Neuronal stem cell (in vitro differentiated cells): ENCODE results near the gene SCAMP2. TPM values are rescaled to one million over a fixed set of nuclear protein-coding genes. Genes with fewer than 3 reads are reported as not detected.
"Not testable (repeated sequence)": the region's sequence is repeated elsewhere in the genome, so short reads cannot be mapped to it uniquely, and the experiment has no call there.

ENCODE experiments used
- DNase-seq: peaks from one replicate; pipeline ENCODE4 v3.0.0-alpha.2; 2013; ENCODE audit warnings: low spot score
- H2AFZ ChIP-seq: one replicate; pipeline ENCODE4 v1.6.1; 2013; ENCODE audit warnings: mild to moderate bottlenecking, low read length, inconsistent platforms
- H2AK5ac ChIP-seq: 2 replicates; pipeline ENCODE4 v1.6.1; 2013; ENCODE audit warnings: low read depth, mild to moderate bottlenecking, inconsistent platforms, low read length, moderate library complexity, mixed read lengths
- H2BK120ac ChIP-seq: 2 replicates; pipeline ENCODE4 v1.6.1; 2013; ENCODE audit warnings: low read depth, mild to moderate bottlenecking, inconsistent platforms, low read length, moderate library complexity, mixed read lengths
- H2BK12ac ChIP-seq: one replicate; pipeline ENCODE4 v1.6.1; 2013; ENCODE audit warnings: low read length, inconsistent platforms
- H2BK15ac ChIP-seq: 2 replicates; pipeline ENCODE4 v1.6.1; 2013; ENCODE audit warnings: mild to moderate bottlenecking, low read length, inconsistent platforms, mixed read lengths
- H2BK5ac ChIP-seq: one replicate; pipeline ENCODE4 v1.6.1; 2013; ENCODE audit warnings: inconsistent platforms, mild to moderate bottlenecking, low read length, moderate library complexity
- H3K14ac ChIP-seq: one replicate; pipeline ENCODE4 v1.6.1; 2013; ENCODE audit warnings: low read length, inconsistent platforms
- H3K18ac ChIP-seq: 2 replicates; pipeline ENCODE4 v1.6.1; 2013; ENCODE audit warnings: low read length, inconsistent platforms
- H3K23ac ChIP-seq: 2 replicates; pipeline ENCODE4 v1.6.1; 2013; ENCODE audit warnings: low read depth, mild to moderate bottlenecking, mixed read lengths, low read length, inconsistent platforms; ENCODE audit not compliant: poor library complexity
- H3K27ac ChIP-seq: replicated peaks from 3 replicates; pipeline ENCODE4 v1.5.1; 2013; ENCODE audit warnings: low read length, inconsistent platforms
- H3K27me3 ChIP-seq, 3 experiments: 2 replicates each; pipeline ENCODE4 v1.6.1; 2013; ENCODE audit warnings: low read length in 3 of 3, mild to moderate bottlenecking in 2 of 3, inconsistent platforms in 1 of 3, low read depth in 1 of 3, mixed read lengths in 1 of 3, moderate library complexity in 1 of 3; ENCODE audit not compliant: control insufficient read depth in 3 of 3, insufficient read depth in 3 of 3
- H3K36me3 ChIP-seq, 2 donors: replicated peaks in 1 of 2; 2 replicates each; pipeline ENCODE4 v1.6.1; 2013; ENCODE audit warnings: low read length in 2 of 2; ENCODE audit not compliant: control insufficient read depth in 2 of 2, insufficient read depth in 2 of 2
- H3K4ac ChIP-seq: 2 replicates; pipeline ENCODE4 v1.6.1; 2013; ENCODE audit warnings: inconsistent platforms, mild to moderate bottlenecking, low read length, moderate library complexity
- H3K4me1 ChIP-seq, 2 donors: 1 replicate in 1 of 2; 2 replicates in 1 of 2; pipeline ENCODE4 v1.6.1; 2013; ENCODE audit warnings: low read length in 2 of 2, low read depth in 1 of 2; ENCODE audit not compliant: control insufficient read depth in 2 of 2, insufficient read depth in 1 of 2
- H3K4me2 ChIP-seq: one replicate; pipeline ENCODE4 v1.6.1; 2013; ENCODE audit warnings: mild to moderate bottlenecking, low read length, inconsistent platforms; ENCODE audit not compliant: insufficient read depth, poor library complexity, severe bottlenecking
- H3K4me3 ChIP-seq, 2 donors: 2 replicates each; pipeline ENCODE4 v1.5.1; 2013; ENCODE audit warnings: low read length in 2 of 2, mild to moderate bottlenecking in 2 of 2, inconsistent platforms in 1 of 2, moderate library complexity in 1 of 2
- H3K79me1 ChIP-seq: one replicate; pipeline ENCODE4 v1.6.1; 2013; ENCODE audit warnings: low read depth, mild to moderate bottlenecking, inconsistent platforms, low read length, moderate library complexity
- H3K9ac ChIP-seq: one replicate; pipeline ENCODE4 v1.6.1; 2013; ENCODE audit warnings: mild to moderate bottlenecking, low read depth, low read length, inconsistent platforms; ENCODE audit not compliant: poor library complexity
- H3K9me3 ChIP-seq, 2 donors: replicated peaks in 1 of 2; 2 replicates each; pipeline versions ENCODE3 to v1.6.1; 2013; ENCODE audit warnings: low read length in 2 of 2, mild to moderate bottlenecking in 2 of 2, inconsistent platforms in 1 of 2, low read depth in 1 of 2, mixed read lengths in 1 of 2, moderate library complexity in 1 of 2; ENCODE audit not compliant: control insufficient read depth in 2 of 2, insufficient read depth in 1 of 2
- H4K8ac ChIP-seq: one replicate; pipeline ENCODE4 v1.6.1; 2013; ENCODE audit warnings: low read depth, mild to moderate bottlenecking, inconsistent platforms, low read length, moderate library complexity
- H4K91ac ChIP-seq: one replicate; pipeline ENCODE4 v1.6.1; 2013; ENCODE audit warnings: low read length, low read depth, mild to moderate bottlenecking, inconsistent platforms; ENCODE audit not compliant: poor library complexity
- WGBS, 2 donors: extraction: QIAGEN DNeasy Blood & Tissue Kit; methylation state at CpG; one replicate each; pipeline ENCODE4 v1.1.7; 2013; ENCODE audit warnings: missing lambda C conversion rate in 2 of 2, mixed read lengths in 1 of 2; ENCODE audit not compliant: insufficient read length in 2 of 2, insufficient replicate concordance in 1 of 2; ENCODE audit errors: extremely low coverage in 2 of 2; 5-methylcytosine and 5-hydroxymethylcytosine counted together
- polyA plus RNA-seq, 2 experiments: library from polyadenylated mRNA; stranded (reverse); fragments of 200-250 nt; gene quantifications; one replicate each; pipeline ENCODE4 v1.2.3, GENCODE V29; 2013

SCAMP2 gene, protein sequence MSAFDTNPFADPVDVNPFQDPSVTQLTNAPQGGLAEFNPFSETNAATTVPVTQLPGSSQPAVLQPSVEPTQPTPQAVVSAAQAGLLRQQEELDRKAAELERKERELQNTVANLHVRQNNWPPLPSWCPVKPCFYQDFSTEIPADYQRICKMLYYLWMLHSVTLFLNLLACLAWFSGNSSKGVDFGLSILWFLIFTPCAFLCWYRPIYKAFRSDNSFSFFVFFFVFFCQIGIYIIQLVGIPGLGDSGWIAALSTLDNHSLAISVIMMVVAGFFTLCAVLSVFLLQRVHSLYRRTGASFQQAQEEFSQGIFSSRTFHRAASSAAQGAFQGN
- 40.9 TPM for polyA plus RNA-seq (2013, experiment 1 of 2)
- 46.5 TPM for polyA plus RNA-seq (2013, experiment 2 of 2)

GRCh38 chr15:74873036-74873755, at the start of gene SCAMP2:
SCAMP2 (minus strand) TSS chr15:74873365; CDS start chr15:74873255, 110 bp downstream.
- H2BK5ac ChIP-seq = no peak within 1 kb of the TSS
- peak; percentile 95 for DNase-seq
- no peak within 1 kb of the TSS for H2AK5ac ChIP-seq
- H3K18ac ChIP-seq = peak within 1 kb of the TSS; percentile 86
- H3K9me3 ChIP-seq = peaks cover 1 to 4% of the 10 kb centered on the region in 2 donors
- peak within 1 kb of the TSS; percentile 88 for H3K9ac ChIP-seq
- H4K8ac ChIP-seq = no peak within 1 kb of the TSS
- peak within 1 kb of the TSS; percentile 71 for H3K4me2 ChIP-seq
- peak within 1 kb of the TSS; percentile 55 to 91 for H3K4me3 ChIP-seq
- H3K36me3 ChIP-seq = peaks cover 2 to 23% of the 10 kb centered on the region in 2 donors
- no CpG with 5 or more reads among the region's 52 CpGs for WGBS, 2 donors
- peaks cover 4% of the 10 kb centered on the region for H3K79me1 ChIP-seq
- H3K14ac ChIP-seq = no peak within 1 kb of the TSS
- H2BK12ac ChIP-seq = no peak within 1 kb of the TSS
- H3K27ac ChIP-seq = peak within 1 kb of the TSS; percentile 54
- peak within 1 kb of the TSS; percentile 94 for H2AFZ ChIP-seq
- H2BK120ac ChIP-seq = no peak within 1 kb of the TSS
- H3K4me1 ChIP-seq = peaks cover 3 to 4% of the 10 kb centered on the region in 2 donors
- H3K4ac ChIP-seq = no peak within 1 kb of the TSS
- H3K23ac ChIP-seq = peak within 1 kb of the TSS; percentile 43
- no peak within 1 kb of the TSS for H4K91ac ChIP-seq
- peaks cover 0 to 6% (median 0%) of the 10 kb centered on the region in 3 experiments for H3K27me3 ChIP-seq
- no peak within 1 kb of the TSS for H2BK15ac ChIP-seq

- H4K91ac ChIP-seq = no peak overlapping the region
- H2AFZ ChIP-seq = no peak overlapping the region
- no peaks in the 10 kb centered on the region for H3K4me1 ChIP-seq
- H3K9me3 ChIP-seq = no peaks in the 10 kb centered on the region
- H2AK5ac ChIP-seq = no peak overlapping the region
- H2BK120ac ChIP-seq = no peak overlapping the region
- no peak overlapping the region for H2BK5ac ChIP-seq
- no peaks in the 10 kb centered on the region for H3K27me3 ChIP-seq
- no peak overlapping the region for H3K9ac ChIP-seq
- H3K18ac ChIP-seq = no peak overlapping the region
- no peaks in the 10 kb centered on the region for H3K79me1 ChIP-seq
- no peak overlapping the region for H3K4me3 ChIP-seq
- WGBS, 2 donors = no CpG with 5 or more reads among the region's 8 CpGs
- H3K27ac ChIP-seq = no peak overlapping the region
- no peak overlapping the region for H2BK12ac ChIP-seq
- H3K14ac ChIP-seq = no peak overlapping the region
- H3K23ac ChIP-seq = no peak overlapping the region
- no peak overlapping the region for H4K8ac ChIP-seq
- DNase-seq = no peak
- H2BK15ac ChIP-seq = no peak overlapping the region
- no peak overlapping the region for H3K4ac ChIP-seq
- no peak overlapping the region for H3K4me2 ChIP-seq
- peaks cover 17 to 94% of the 10 kb centered on the region in 2 donors for H3K36me3 ChIP-seq
Observed at GRCh38 chr15:74920456-74920855, 47.3 kb upstream of the SCAMP2 start.

DNA sequence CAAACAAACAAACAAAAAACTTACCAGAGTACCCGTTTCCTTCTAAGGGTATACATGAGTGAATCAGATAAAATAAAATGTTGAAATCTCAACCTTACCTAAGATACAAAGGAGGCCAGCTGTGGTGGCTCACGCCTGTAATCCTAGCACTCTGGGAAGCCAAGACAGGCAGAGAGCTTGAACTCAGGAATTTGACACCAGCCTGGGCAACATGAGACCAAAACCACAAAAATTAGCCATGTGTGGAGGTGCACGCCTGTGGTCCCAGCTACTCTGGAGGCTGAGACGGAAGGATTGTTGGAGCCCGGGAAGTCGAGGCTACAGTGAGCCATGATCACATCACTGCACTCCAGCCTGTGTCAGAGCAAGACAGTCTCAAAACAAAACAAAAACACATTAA, 44.5 kb upstream of the SCAMP2 start:
- Histone ChIP-seq H3K18ac (no peak overlapping the region), H3K4me2 (no peak overlapping the region), H2AFZ (no peak overlapping the region), H3K23ac (no peak overlapping the region), H3K9me3 (no peaks in the 10 kb centered on the region), H2BK120ac (no peak overlapping the region), H3K27ac (no peak overlapping the region), H2AK5ac (no peak overlapping the region), H3K4me3 (no peak overlapping the region), H3K4me1 (no peaks in the 10 kb centered on the region), H4K8ac (no peak overlapping the region), H2BK15ac (no peak overlapping the region), H3K27me3 (no peaks in the 10 kb centered on the region), H3K9ac (no peak overlapping the region), H4K91ac (no peak overlapping the region), H3K14ac (no peak overlapping the region), H2BK12ac (no peak overlapping the region), H3K36me3 (peaks cover 20 to 89% of the 10 kb centered on the region in 2 donors), H2BK5ac (no peak overlapping the region), H3K4ac (no peak overlapping the region), H3K79me1 (no peaks in the 10 kb centered on the region)
- no peak for DNase-seq
- no CpG with 5 or more reads among the region's 6 CpGs for WGBS, 2 donors

DNA sequence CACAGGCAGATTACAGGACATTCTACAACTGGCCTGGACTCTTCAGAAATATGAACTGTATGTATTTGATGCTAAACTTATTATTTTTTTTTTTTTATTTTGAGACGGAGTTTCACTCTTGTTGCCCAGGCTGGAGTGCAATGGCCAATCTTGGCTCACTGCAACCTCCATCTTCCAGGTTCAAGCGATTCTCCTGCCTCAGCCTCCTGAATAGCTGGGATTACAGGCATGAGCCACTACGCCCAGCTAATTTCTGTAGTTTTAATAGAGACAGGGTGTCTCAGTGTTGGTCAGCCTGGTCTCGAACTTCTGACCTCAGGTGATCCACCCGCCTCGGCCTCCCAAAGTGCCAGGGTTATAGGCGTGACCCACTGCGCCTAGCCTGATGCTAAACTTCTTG, 40.6 kb upstream of the SCAMP2 start:
- H3K4me2 ChIP-seq, H2BK12ac ChIP-seq, H4K91ac ChIP-seq, DNase-seq, H3K14ac ChIP-seq, H3K18ac ChIP-seq, H4K8ac ChIP-seq, H3K79me1 ChIP-seq, H3K27me3 ChIP-seq, H3K4me3 ChIP-seq, H2BK15ac ChIP-seq, H3K23ac ChIP-seq, H3K9ac ChIP-seq, H2BK120ac ChIP-seq, H3K9me3 ChIP-seq, H2AFZ ChIP-seq, H3K4me1 ChIP-seq, H3K27ac ChIP-seq, H2BK5ac ChIP-seq, H2AK5ac ChIP-seq, H3K4ac ChIP-seq: not testable (repeated sequence)
- peaks cover 13 to 68% of the 10 kb centered on the region in 2 donors for H3K36me3 ChIP-seq
- WGBS, 2 donors = no CpG with 5 or more reads among the region's 8 CpGs
